ENCODE results near the gene ARRB2. TPM values are rescaled to one million over a fixed set of nuclear protein-coding genes. Genes with fewer than 3 reads are reported as not detected.
A peak's percentile ranks its signal among the peaks of the same experiment; 100 is the strongest.

Gene ARRB2
- total and polyA plus RNA-seq, 2 of the 13 experiments (the other 11 are each of a cell fraction or from before 2014, with no cell fraction given): 21.5 to 49.2 TPM

- TF ChIP-seq ZNF142 (CRISPR knock-in tag; IDR thresholded peaks at IDR 0.05) (no peak), AHDC1 (CRISPR knock-in tag; IDR thresholded peaks at IDR 0.05; ENCODE audit: borderline replicate concordance) (no peak), ZNF263 (CRISPR knock-in tag; IDR thresholded peaks at IDR 0.05) (peak; percentile 85), KDM4B (CRISPR knock-in tag; IDR thresholded peaks at IDR 0.05) (no peak), FOXP1 (IDR thresholded peaks at IDR 0.05) (no peak), FOXP1 (CRISPR knock-in tag; IDR thresholded peaks at IDR 0.05) (no peak)
These were observed 30.2 kb downstream of the ARRB2 start (continued) for GRCh38 chr17:4740584-4740983.

Measured in HepG2 (cell line).